Heart left ventricle (tissue), 16 donors: ENCODE measurements around the gene TMEM167A. TPM values are rescaled to one million over a fixed set of nuclear protein-coding genes. Genes with fewer than 3 reads are reported as not detected.

Experiments used
- ATAC-seq, 4 donors: fragments of 200-7000 bp; cut with Tn5 transposase; one replicate each; pipeline ENCODE4 v1.9.1; 2020 to 2022; ENCODE audit warnings: moderate library complexity in 4 of 4, mild to moderate bottlenecking in 3 of 4, moderate number of reproducible peaks in 1 of 4
- DNase-seq, 5 donors: peaks; one replicate each; pipeline ENCODE4 v3.0.0-alpha.2; 2020
- H3K27ac ChIP-seq, 12 donors: fragments of 200-600 bp; sonication (generic) in 4 of 12; one replicate each; pipeline versions ENCODE4 v1.5.0 to v1.8.0; 2016 to 2022; ENCODE audit warnings: mild to moderate bottlenecking in 2 of 12
- H3K27me3 ChIP-seq, 9 donors: fragments of 200-600 bp; sonication (generic) in 2 of 9; one replicate each; pipeline versions ENCODE4 v1.5.1 to v1.8.0; 2016 to 2022; ENCODE audit warnings: mild to moderate bottlenecking in 3 of 9
- H3K36me3 ChIP-seq, 9 donors: fragments of 200-600 bp; sonication (generic) in 2 of 9; one replicate each; pipeline versions ENCODE4 v1.5.0 to v1.8.0; 2018 to 2022; ENCODE audit warnings: mild to moderate bottlenecking in 2 of 9
- H3K4me1 ChIP-seq, 12 donors: fragments of 200-600 bp; sonication (generic) in 4 of 12; one replicate each; pipeline versions ENCODE4 v1.5.0 to v1.8.0; 2016 to 2022; ENCODE audit warnings: mild to moderate bottlenecking in 3 of 12
- H3K4me3 ChIP-seq, 12 donors: fragments of 200-600 bp; sonication (generic) in 4 of 12; one replicate each; pipeline versions ENCODE4 v1.5.0 to v1.8.0; 2017 to 2022; ENCODE audit warnings: mild to moderate bottlenecking in 9 of 12, moderate library complexity in 4 of 12
- H3K9me3 ChIP-seq, 12 donors: fragments of 200-600 bp; sonication (generic) in 4 of 12; one replicate each; pipeline versions ENCODE4 v1.5.0 to v1.8.0; 2016 to 2022; ENCODE audit warnings: mild to moderate bottlenecking in 1 of 12
- POLR2A ChIP-seq, 2 donors: fragments of 450-650 bp; IDR thresholded peaks; one replicate each; pipeline ENCODE4 v1.6.1; 2017; ENCODE audit warnings: antibody characterized with exemption in 2 of 2, mild to moderate bottlenecking in 2 of 2, moderate library complexity in 2 of 2
- WGBS, 4 donors: extraction: QIAGEN DNeasy Blood & Tissue Kit in 2 of 4; methylation state at CpG; one replicate each; pipeline versions ENCODE4 v1.1.5 to v1.1.7; 2013 to 2018; 5-methylcytosine and 5-hydroxymethylcytosine counted together
- intact Hi-C, 10 donors: fragments of 100-400 bp; cut with DNase I; formaldehyde crosslinking; loops; one replicate each; pipeline versions ENCODE4 v1.11.1 to v1.14.2; 2022
- polyA plus RNA-seq, 2 donors: library from polyadenylated mRNA; stranded (reverse); fragments of 200-250 nt; gene quantifications; one replicate each; pipeline ENCODE4 v1.2.3, GENCODE V29; 2013
- total RNA-seq, 9 donors: library from RNA; depleted of rRNA in 2 of 9; stranded (reverse); fragments of >200 nt in 2 of 9; fragmentation: NEBNext Ultra II Directional in 3 of 9; extraction: Animal tissue kit (Norgen Biotek cat#: 25700) in 3 of 9; gene quantifications; one replicate each; pipeline versions ENCODE4 v1.1.0 to v1.2.4, GENCODE V29; 2016 to 2023
- TF ChIP-seq, protein P1 (sequence below), 12 donors: fragments of 200-600 bp; sonication (generic) in 4 of 12; IDR thresholded peaks; one replicate each; pipeline versions ENCODE4 v1.5.0 to v1.8.0; 2018 to 2022; ENCODE audit warnings: antibody characterized with exemption in 12 of 12, mild to moderate bottlenecking in 5 of 12
- donor health status: ischemic (EF 13 %, LVEDD 7.1; RV severe dilation, severe dysfunction).
- donor health status: healthy with polysubstance abuse.
- donor health status: DM: no; HTN: yes; CAD: no.
- donor health status: DM: no; HTN: no; CAD: no.
- donor health status: ischemic (EF 25% LVEDD 6.9; RV normal size, moderate dysfunction).
- donor health status: ischemic (EF 25% LVEDD 5.7; RV mildly dilated, moderate dysfunction).
- donor health status: healthy.
- donor health status: DM: yes; HTN: yes; CAD: no.
- donor health status: ischemic (EF 35%, LVEDD 5.7; RV mildly dilated, moderate dysfunction).
- donor health status: nonischemic (EF 11% LVEDD 7.7; RV severe dilation, severe dysfunction).
- donor health status: DM: yes; HTN: yes; CAD: no.
- donor health status: PGD.
- donor health status: ischemic (EF 29% LVEDD 5.4; RV normal size, mild dysfunction).
- donor health status: nonischemic (EF 23%, LVEDD 6.1; RV moderate dilation, normal function).

Gene TMEM167A
- total and polyA plus RNA-seq, 11 donors = 16.7 to 62.7 (median 48.4) TPM

DNA sequence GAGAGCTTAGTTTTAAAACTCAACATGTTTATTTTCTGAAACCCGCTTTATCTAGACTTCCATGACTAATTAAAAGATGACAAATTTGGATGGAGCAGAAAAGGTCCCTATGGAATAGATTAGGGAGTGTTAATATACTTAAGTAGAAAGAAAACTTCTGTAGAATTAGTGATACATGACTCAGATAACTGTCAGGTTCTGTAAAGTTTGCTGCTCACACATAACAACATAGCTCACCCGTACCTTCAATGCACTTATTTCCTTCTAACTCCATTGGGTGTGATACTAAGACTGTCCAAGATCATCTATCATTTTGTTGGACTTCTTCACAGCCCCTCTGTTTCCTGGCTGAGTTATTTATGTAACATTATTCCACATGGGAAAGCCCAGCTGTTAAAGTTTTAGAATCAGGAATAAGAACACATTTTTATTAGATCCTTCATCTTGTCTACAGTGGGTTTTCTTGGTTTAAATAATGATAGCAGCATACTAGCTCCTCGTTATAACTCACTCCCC lies 27.8 kb downstream of the TMEM167A start:
- peak in 2 of 4 donors; percentile 34 to 56 for ATAC-seq
- peaks cover 0 to 12% (median 0%) of the 10 kb centered on the region in 12 donors for H3K4me1 ChIP-seq
- TF ChIP-seq, protein P1, sequence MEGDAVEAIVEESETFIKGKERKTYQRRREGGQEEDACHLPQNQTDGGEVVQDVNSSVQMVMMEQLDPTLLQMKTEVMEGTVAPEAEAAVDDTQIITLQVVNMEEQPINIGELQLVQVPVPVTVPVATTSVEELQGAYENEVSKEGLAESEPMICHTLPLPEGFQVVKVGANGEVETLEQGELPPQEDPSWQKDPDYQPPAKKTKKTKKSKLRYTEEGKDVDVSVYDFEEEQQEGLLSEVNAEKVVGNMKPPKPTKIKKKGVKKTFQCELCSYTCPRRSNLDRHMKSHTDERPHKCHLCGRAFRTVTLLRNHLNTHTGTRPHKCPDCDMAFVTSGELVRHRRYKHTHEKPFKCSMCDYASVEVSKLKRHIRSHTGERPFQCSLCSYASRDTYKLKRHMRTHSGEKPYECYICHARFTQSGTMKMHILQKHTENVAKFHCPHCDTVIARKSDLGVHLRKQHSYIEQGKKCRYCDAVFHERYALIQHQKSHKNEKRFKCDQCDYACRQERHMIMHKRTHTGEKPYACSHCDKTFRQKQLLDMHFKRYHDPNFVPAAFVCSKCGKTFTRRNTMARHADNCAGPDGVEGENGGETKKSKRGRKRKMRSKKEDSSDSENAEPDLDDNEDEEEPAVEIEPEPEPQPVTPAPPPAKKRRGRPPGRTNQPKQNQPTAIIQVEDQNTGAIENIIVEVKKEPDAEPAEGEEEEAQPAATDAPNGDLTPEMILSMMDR (IDR thresholded peaks at IDR 0.05) = no peak
- TF ChIP-seq POLR2A (IDR thresholded peaks at IDR 0.05) = no peak
- no peak for DNase-seq
- peak overlapping the region in 1 of 12 donors; percentile 16 for H3K27ac ChIP-seq
- WGBS, 4 donors = 72 to 80% (median 76%) methylated on average over 3 of the region's 3 CpGs
- no peaks in the 10 kb centered on the region for H3K9me3 ChIP-seq
- intact Hi-C loops = no loop called here
- no peak overlapping the region for H3K4me3 ChIP-seq
- H3K27me3 ChIP-seq = no peaks in the 10 kb centered on the region
- peaks cover 0 to 36% (median 12%) of the 10 kb centered on the region in 9 donors for H3K36me3 ChIP-seq

DNA sequence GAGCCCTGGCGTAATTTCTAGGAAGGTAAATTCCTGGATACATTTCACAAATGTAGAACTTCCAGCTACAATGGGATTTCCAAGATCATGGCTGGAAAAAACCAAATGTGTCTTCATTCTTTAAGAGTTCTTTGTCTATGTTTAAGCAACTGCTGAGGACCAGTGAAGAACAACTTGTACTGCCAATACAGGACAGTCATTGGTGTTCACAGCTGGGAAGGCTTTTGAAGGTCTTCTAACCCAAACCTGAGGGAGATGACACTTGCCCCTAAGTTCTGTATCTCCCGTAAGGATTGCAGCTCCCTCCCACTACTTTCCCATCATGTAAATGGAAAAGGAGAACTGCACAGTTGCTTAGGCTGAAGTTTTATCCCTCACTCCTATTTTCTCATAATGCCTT lies 28.4 kb downstream of the TMEM167A start:
- ATAC-seq = peak in 1 of 4 donors; percentile 56
- H3K36me3 ChIP-seq = peaks cover 0 to 34% (median 12%) of the 10 kb centered on the region in 9 donors
- H3K4me1 ChIP-seq = peaks cover 0 to 12% (median 0%) of the 10 kb centered on the region in 12 donors
- H3K4me3 ChIP-seq = no peak overlapping the region
- no peaks in the 10 kb centered on the region for H3K9me3 ChIP-seq
- TF ChIP-seq POLR2A (IDR thresholded peaks at IDR 0.05) = no peak
- TF ChIP-seq, protein P1 (IDR thresholded peaks at IDR 0.05) = no peak
- 85 to 91% (median 89%) methylated on average over 2 of the region's 2 CpGs for WGBS, 4 donors
- H3K27ac ChIP-seq = no peak overlapping the region
- no peak for DNase-seq
- intact Hi-C loops = no loop called here
- no peaks in the 10 kb centered on the region for H3K27me3 ChIP-seq

DNA sequence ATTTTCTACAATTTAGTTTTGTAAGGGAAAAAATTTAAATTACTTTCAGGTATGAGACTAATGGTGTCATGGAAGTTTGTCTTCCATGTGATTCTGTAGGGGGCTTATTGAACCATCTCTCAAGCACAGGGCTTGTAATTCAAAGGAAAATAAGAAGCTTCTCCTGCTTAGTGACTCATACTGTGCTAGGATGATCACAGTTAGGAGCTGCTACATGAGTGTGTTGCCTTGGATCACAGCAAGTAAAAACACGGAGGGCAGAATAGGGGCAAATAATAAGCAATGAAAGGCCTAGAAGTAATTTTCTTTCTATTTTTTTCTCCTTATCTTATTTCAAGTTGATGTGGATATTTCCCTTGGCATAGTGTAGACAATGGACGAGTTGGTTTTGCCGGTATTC lies 28.9 kb downstream of the TMEM167A start:
- H3K9me3 ChIP-seq = no peaks in the 10 kb centered on the region

DNA sequence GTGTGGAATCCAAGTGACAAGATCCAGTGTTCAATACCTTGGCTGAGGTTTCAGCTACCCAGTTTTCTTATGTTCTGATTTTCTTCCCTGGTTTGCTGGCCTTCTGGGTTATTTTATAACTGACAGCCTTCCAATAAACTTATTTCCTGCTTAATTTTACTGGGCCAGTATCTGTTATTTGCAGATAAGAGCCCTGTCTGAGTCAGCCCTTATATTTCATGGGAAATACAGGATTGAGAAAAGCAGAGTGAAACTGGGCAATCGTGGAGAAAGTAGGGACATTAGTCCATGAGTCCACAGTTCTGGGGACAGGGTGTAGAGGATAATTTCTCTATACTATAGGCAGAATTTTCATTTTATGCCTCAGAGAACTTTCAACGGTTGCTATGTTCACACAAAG lies 32.3 kb downstream of the TMEM167A start:
- ATAC-seq (no peak), DNase-seq (no peak)
- no peaks in the 10 kb centered on the region for H3K9me3 ChIP-seq
- TF ChIP-seq, protein P1 (IDR thresholded peaks at IDR 0.05) = no peak
- TF ChIP-seq POLR2A (IDR thresholded peaks at IDR 0.05) = no peak
- no peaks in the 10 kb centered on the region for H3K4me1 ChIP-seq
- WGBS, 4 donors = 66 to 72% (median 67%) methylated on average over 2 of the region's 2 CpGs
- no peak overlapping the region for H3K27ac ChIP-seq
- H3K4me3 ChIP-seq = no peak overlapping the region
- H3K36me3 ChIP-seq = peaks cover 0 to 5% (median 0%) of the 10 kb centered on the region in 9 donors
- no peaks in the 10 kb centered on the region for H3K27me3 ChIP-seq
- intact Hi-C loops = no loop called here

More for the DNA sequence above, 28.9 kb downstream of the TMEM167A start:
- ATAC-seq (peak in 1 of 4 donors; percentile 24), DNase-seq (no peak)
- no peak overlapping the region for H3K27ac ChIP-seq
- peaks cover 0 to 31% (median 12%) of the 10 kb centered on the region in 9 donors for H3K36me3 ChIP-seq
- TF ChIP-seq, protein P1 (IDR thresholded peaks at IDR 0.05) = no peak
- no peak for TF ChIP-seq POLR2A (IDR thresholded peaks at IDR 0.05)
- no peak overlapping the region for H3K4me3 ChIP-seq
- peaks cover 0 to 12% (median 0%) of the 10 kb centered on the region in 12 donors for H3K4me1 ChIP-seq
- 63 to 79% (median 70%) methylated on average over 3 of the region's 3 CpGs for whole genome bisulfite sequencing, 4 donors
- H3K27me3 ChIP-seq = no peaks in the 10 kb centered on the region
- intact Hi-C loops = no loop called here
